Smooth muscle cell (in vitro differentiated cells): Measurements from ENCODE around the gene KIF27. TPM values are rescaled to one million over a fixed set of nuclear protein-coding genes. Genes with fewer than 3 reads are reported as not detected.

Source experiments
- DNase-seq: peaks from one replicate; lab custom pipeline; 2025; ENCODE audit not compliant: unreplicated experiment; lab: John Stamatoyannopoulos, UW
- H2AFZ ChIP-seq: fragments of 200-600 bp; sonication (generic); 2 replicates; pipeline ENCODE4 v1.6.0; 2016; ENCODE audit warnings: antibody characterized with exemption, low read depth, mild to moderate bottlenecking
- H3F3A ChIP-seq: fragments of 200-600 bp; sonication (generic); 2 replicates; pipeline ENCODE4 v1.6.0; 2017; ENCODE audit warnings: antibody characterized with exemption, low read depth
- H3K27ac ChIP-seq: fragments of 200-600 bp; sonication (generic); 2 replicates; pipeline ENCODE4 v1.5.1; 2016; ENCODE audit warnings: low read depth, mild to moderate bottlenecking
- H3K27me3 ChIP-seq: fragments of 200-600 bp; sonication (generic); 2 replicates; pipeline ENCODE4 v1.6.1; 2016; ENCODE audit warnings: low read depth, mild to moderate bottlenecking
- H3K36me3 ChIP-seq: fragments of 200-600 bp; sonication (generic); 2 replicates; pipeline ENCODE4 v1.5.1; 2016; ENCODE audit warnings: low read depth
- H3K4me1 ChIP-seq: fragments of 200-600 bp; sonication (generic); 2 replicates; pipeline ENCODE4 v1.5.1; 2016; ENCODE audit warnings: low read depth
- H3K4me2 ChIP-seq: fragments of 200-600 bp; sonication (generic); 2 replicates; pipeline ENCODE4 v1.6.0; 2016; ENCODE audit warnings: mild to moderate bottlenecking
- H3K4me3 ChIP-seq: fragments of 200-600 bp; sonication (generic); 2 replicates; pipeline ENCODE4 v1.5.1; 2016; ENCODE audit warnings: mild to moderate bottlenecking
- H3K79me2 ChIP-seq: fragments of 200-600 bp; sonication (generic); 2 replicates; pipeline ENCODE4 v1.6.0; 2016; ENCODE audit warnings: low read depth, mild to moderate bottlenecking
- H3K9ac ChIP-seq: fragments of 200-600 bp; sonication (generic); 2 replicates; pipeline ENCODE4 v1.6.0; 2016; ENCODE audit warnings: low read depth
- H3K9me3 ChIP-seq: fragments of 200-600 bp; sonication (generic); replicated peaks from 2 replicates; pipeline ENCODE4 v1.5.1; 2016; ENCODE audit warnings: low read depth
- H4K20me1 ChIP-seq: fragments of 200-600 bp; sonication (generic); 2 replicates; pipeline ENCODE4 v1.6.0; 2016; ENCODE audit warnings: low read depth
- CTCF ChIP-seq: fragments of 200-600 bp; sonication (generic); IDR thresholded peaks from 2 replicates; pipeline ENCODE4 v1.5.1; 2017; ENCODE audit warnings: borderline replicate concordance, mild to moderate bottlenecking, antibody characterized with exemption; ENCODE audit not compliant: insufficient read depth, poor library complexity, severe bottlenecking
- WGBS: methylation state at CpG from one replicate; pipeline ENCODE4 v1.1.7; 2016; ENCODE audit warnings: low lambda C conversion rate; 5-methylcytosine and 5-hydroxymethylcytosine counted together
- polyA plus RNA-seq: library from polyadenylated mRNA; unstranded; fragments of >200 nt; fragmentation: Nextera tagmentation; extraction: Ambion mirVana; gene quantifications from 2 replicates; pipeline ENCODE4 v1.2.1, GENCODE V29; 2016
- total RNA-seq: library from RNA; depleted of rRNA; stranded (reverse); fragments of >200 nt; gene quantifications from 2 replicates; pipeline ENCODE4 v1.2.3, GENCODE V29; 2014

The KIF27 gene
- total RNA-seq (3.3 and 11.0 TPM in 2 replicates), polyA plus RNA-seq (1.9 and 4.4 TPM in 2 replicates)

DNA sequence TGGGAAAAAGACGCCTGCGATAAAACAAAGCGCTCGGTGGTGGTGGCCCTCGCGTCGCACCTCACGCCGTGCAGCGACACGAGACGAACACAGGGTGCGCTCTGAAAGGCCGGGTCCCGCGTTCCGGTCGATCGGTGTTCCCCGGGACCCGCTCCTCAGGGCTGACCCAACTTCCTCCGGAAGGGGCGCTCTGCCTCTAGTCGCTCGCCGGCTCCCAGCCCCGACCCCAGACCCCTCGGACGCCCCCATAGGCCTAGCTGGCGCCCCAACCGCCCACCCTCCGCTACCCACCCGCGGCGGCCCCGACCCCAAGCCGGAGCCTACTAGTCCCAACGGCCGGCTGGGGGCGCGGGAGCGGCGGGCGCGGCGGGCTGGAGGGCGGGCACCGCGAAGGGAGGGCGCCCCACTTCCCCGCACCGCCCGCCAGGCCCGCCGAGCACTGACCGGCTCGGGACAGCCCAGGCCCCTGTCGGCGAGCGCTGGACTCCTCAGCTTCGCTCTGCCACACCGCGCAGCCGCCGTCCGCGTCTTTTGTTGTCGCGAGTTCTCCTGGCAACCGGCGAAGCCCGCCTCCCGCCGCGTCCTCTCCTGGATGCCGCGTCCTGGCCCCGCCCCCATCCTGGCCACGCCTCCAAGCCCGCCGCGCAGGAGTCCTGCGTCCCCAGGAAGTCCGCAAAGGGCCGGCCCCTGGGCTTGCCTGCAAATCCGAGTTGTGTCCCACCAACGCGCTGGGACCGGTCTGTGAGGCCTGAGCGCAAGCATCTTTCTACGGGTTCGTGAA, at the start of gene KIF27:
TSS of gene KIF27 (minus strand) at position 506 of the 781 bp plus-strand sequence. CDS start 5,841 bp downstream, outside the sequence.
- no peaks in the 10 kb centered on the region for H4K20me1 ChIP-seq
- peak within 1 kb of the TSS; percentile 80 for H3K4me3 ChIP-seq
- H3F3A ChIP-seq = no peaks in the 10 kb centered on the region
- peak within 1 kb of the TSS; percentile 92 for H3K9ac ChIP-seq
- H3K4me2 ChIP-seq = peak within 1 kb of the TSS; percentile 94
- no peaks in the 10 kb centered on the region for H3K27me3 ChIP-seq
- under 1% methylated on average over 51 of the region's 92 CpGs for WGBS
- peak within 1 kb of the TSS; percentile 93 for H2AFZ ChIP-seq
- peak; percentile 95 for DNase-seq
- peaks cover 5% of the 10 kb centered on the region for H3K4me1 ChIP-seq
- H3K79me2 ChIP-seq = no peaks in the 10 kb centered on the region
- peak; percentile 34 for TF ChIP-seq CTCF
- H3K36me3 ChIP-seq = no peaks in the 10 kb centered on the region
- H3K27ac ChIP-seq = peak within 1 kb of the TSS; percentile 93
- no peaks in the 10 kb centered on the region for H3K9me3 ChIP-seq

GRCh38 chr9:83969602-83970001, 48.4 kb upstream of the KIF27 start:
- Histone ChIP-seq H3K4me1 (no peaks in the 10 kb centered on the region), H3K36me3 (peaks cover 66% of the 10 kb centered on the region), H3K27me3 (no peaks in the 10 kb centered on the region), H2AFZ (no peak overlapping the region), H3F3A (peaks cover 86% of the 10 kb centered on the region), H3K79me2 (peaks cover 25% of the 10 kb centered on the region), H3K4me2 (no peak overlapping the region), H3K27ac (no peak overlapping the region), H3K9ac (no peak overlapping the region), H3K4me3 (no peak overlapping the region), H3K9me3 (no peaks in the 10 kb centered on the region), H4K20me1 (peaks cover 94% of the 10 kb centered on the region)
- no peak for TF ChIP-seq CTCF
- DNase-seq = no peak
- WGBS = 95% methylated on average over 3 of the region's 3 CpGs

DNA sequence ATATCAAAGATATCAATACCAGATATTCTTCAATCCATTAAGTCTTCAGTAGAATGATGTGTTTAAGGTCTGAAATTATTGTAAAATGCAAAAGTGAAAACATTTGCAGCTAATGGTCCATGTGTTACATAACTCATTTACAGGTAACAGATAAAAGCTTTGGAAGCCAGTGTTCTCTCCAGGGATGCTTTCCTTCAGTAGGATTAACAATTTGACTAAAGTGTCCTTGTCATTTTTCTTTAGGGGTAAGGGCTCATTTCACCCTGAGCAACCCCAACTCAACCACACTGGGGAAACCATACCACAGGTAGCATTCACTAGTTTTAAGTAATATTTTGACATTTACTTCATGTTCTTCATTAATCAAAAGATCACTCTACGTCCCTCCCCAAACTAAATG, 45.8 kb upstream of the KIF27 start:
- Histone ChIP-seq H3K36me3 (peaks cover 45% of the 10 kb centered on the region), H4K20me1 (peaks cover 68% of the 10 kb centered on the region), H2AFZ (no peak overlapping the region), H3K27ac (peak overlapping the region; percentile 23), H3K79me2 (peaks cover under 1% of the 10 kb centered on the region), H3K4me1 (no peaks in the 10 kb centered on the region), H3K9ac (no peak overlapping the region), H3K4me2 (no peak overlapping the region), H3K4me3 (no peak overlapping the region), H3K9me3 (no peaks in the 10 kb centered on the region), H3F3A (peaks cover 66% of the 10 kb centered on the region), H3K27me3 (no peaks in the 10 kb centered on the region)
- WGBS = 94% methylated on average over 1 of the region's 1 CpG
- no peak for DNase-seq
- no peak for TF ChIP-seq CTCF
